Measurements from ENCODE around the gene GPRIN3. TPM values are rescaled to one million over a fixed set of nuclear protein-coding genes. Genes with fewer than 3 reads are reported as not detected.

Gene GPRIN3
- total RNA-seq, 1 donor from 2014 or later: 0.84 TPM

GRCh38 chr4:89299153-89299791 is 8.3 kb downstream of the GPRIN3 start:
- Histone ChIP-seq H3K4me3 (ENCODE audit: low read depth, low read length) (peak overlapping the region; percentile 36), H3K36me3 (ENCODE audit: control insufficient read depth, insufficient read depth, low read length) (no peaks in the 10 kb centered on the region), H3K27me3 (ENCODE audit: control insufficient read depth, insufficient read depth, low read length) (no peaks in the 10 kb centered on the region)
- peak; percentile 29 for DNase-seq (ENCODE audit: low read depth)
- no peak for TF ChIP-seq CTCF (IDR thresholded peaks at IDR 0.05; ENCODE audit: insufficient read depth, low read length, poor library complexity, severe bottlenecking)

GRCh38 chr4:89298788-89299152 is 8.8 kb downstream of the GPRIN3 start:
- no peak for TF ChIP-seq CTCF (IDR thresholded peaks at IDR 0.05; ENCODE audit: insufficient read depth, low read length, poor library complexity, severe bottlenecking)
- DNase-seq (ENCODE audit: low read depth): no peak
- Histone ChIP-seq H3K27me3 (ENCODE audit: control insufficient read depth, insufficient read depth, low read length) (no peaks in the 10 kb centered on the region), H3K36me3 (ENCODE audit: control insufficient read depth, insufficient read depth, low read length) (no peaks in the 10 kb centered on the region), H3K4me3 (ENCODE audit: low read depth, low read length) (peak overlapping the region; percentile 36)

GRCh38 chr4:89298155-89298554 is 9.4 kb downstream of the GPRIN3 start:
- TF ChIP-seq CTCF (IDR thresholded peaks at IDR 0.05; ENCODE audit: insufficient read depth, low read length, poor library complexity, severe bottlenecking): no peak
- no peak overlapping the region for H3K4me3 ChIP-seq (ENCODE audit: low read depth, low read length)
- DNase-seq (ENCODE audit: low read depth): no peak
- H3K36me3 ChIP-seq (ENCODE audit: control insufficient read depth, insufficient read depth, low read length): no peaks in the 10 kb centered on the region
- H3K27me3 ChIP-seq (ENCODE audit: control insufficient read depth, insufficient read depth, low read length): no peaks in the 10 kb centered on the region

- Histone ChIP-seq H3K4me3 (ENCODE audit: low read depth, low read length) (no peak overlapping the region), H3K36me3 (ENCODE audit: control insufficient read depth, insufficient read depth, low read length) (no peaks in the 10 kb centered on the region), H3K27me3 (ENCODE audit: control insufficient read depth, insufficient read depth, low read length) (no peaks in the 10 kb centered on the region)
- no peak for TF ChIP-seq CTCF (IDR thresholded peaks at IDR 0.05; ENCODE audit: insufficient read depth, low read length, poor library complexity, severe bottlenecking)
- DNase-seq (ENCODE audit: low read depth): no peak
Observed at GRCh38 chr4:89296896-89297295, 10.7 kb downstream of the GPRIN3 start.

GRCh38 chr4:89296399-89296798 is 11.2 kb downstream of the GPRIN3 start:
- Histone ChIP-seq H3K36me3 (ENCODE audit: control insufficient read depth, insufficient read depth, low read length) (no peaks in the 10 kb centered on the region), H3K4me3 (ENCODE audit: low read depth, low read length) (no peak overlapping the region), H3K27me3 (ENCODE audit: control insufficient read depth, insufficient read depth, low read length) (no peaks in the 10 kb centered on the region)
- TF ChIP-seq CTCF (IDR thresholded peaks at IDR 0.05; ENCODE audit: insufficient read depth, low read length, poor library complexity, severe bottlenecking): no peak
- DNase-seq (ENCODE audit: low read depth): no peak

GRCh38 chr4:89295415-89295927 is 12.1 kb downstream of the GPRIN3 start:
- no peak for DNase-seq (ENCODE audit: low read depth)
- Histone ChIP-seq H3K36me3 (ENCODE audit: control insufficient read depth, insufficient read depth, low read length) (no peaks in the 10 kb centered on the region), H3K4me3 (ENCODE audit: low read depth, low read length) (no peak overlapping the region), H3K27me3 (ENCODE audit: control insufficient read depth, insufficient read depth, low read length) (no peaks in the 10 kb centered on the region)
- no peak for TF ChIP-seq CTCF (IDR thresholded peaks at IDR 0.05; ENCODE audit: insufficient read depth, low read length, poor library complexity, severe bottlenecking)

All from kidney epithelial cell (primary cell).